Measurements from ENCODE around the gene MYCT1. TPM values are rescaled to one million over a fixed set of nuclear protein-coding genes. Genes with fewer than 3 reads are reported as not detected.

The MYCT1 gene
- total RNA-seq, 1 experiment from 2014 or later = 0.17 TPM

GRCh38 chr6:152700427-152700826 is 2.7 kb downstream of the MYCT1 start:
- Histone ChIP-seq H3K27me3 (ENCODE audit: insufficient read depth, low read length) (no peaks in the 10 kb centered on the region), H3T11ph (ENCODE audit: low read length) (no peak overlapping the region), H3K23ac (ENCODE audit: insufficient read length, low read depth, low read length) (no peak overlapping the region), H4K91ac (ENCODE audit: insufficient read length, low read depth, low read length) (no peak overlapping the region), H2BK12ac (ENCODE audit: insufficient read length, low read depth, low read length) (no peak overlapping the region), H3K4ac (ENCODE audit: low read depth, low read length) (no peak overlapping the region), H3K23me2 (ENCODE audit: insufficient read length, low read depth, low read length, poor library complexity, severe bottlenecking) (no peaks in the 10 kb centered on the region), H3K4me2 (ENCODE audit: insufficient read depth, insufficient read length, low read length) (no peak overlapping the region), H4K20me1 (ENCODE audit: control insufficient read depth, insufficient read depth, insufficient read length) (no peaks in the 10 kb centered on the region), H3K9me3 (ENCODE audit: control insufficient read depth, low read depth, low read length) (no peaks in the 10 kb centered on the region), H3K79me1 (ENCODE audit: insufficient read depth, low read depth, low read length, poor library complexity, severe bottlenecking) (no peaks in the 10 kb centered on the region), H4K8ac (replicated peaks; ENCODE audit: insufficient read length, low read depth, low read length) (no peak overlapping the region), H2BK20ac (ENCODE audit: low read depth, low read length, poor library complexity, severe bottlenecking) (no peak overlapping the region), H2BK15ac (ENCODE audit: low read depth, low read length) (no peak overlapping the region), H4K5ac (ENCODE audit: insufficient read length, low read depth, low read length) (no peak overlapping the region), H3K14ac (ENCODE audit: insufficient read depth, low read length) (no peak overlapping the region), H3K4me1 (ENCODE audit: insufficient read depth, low read length) (no peaks in the 10 kb centered on the region), H2AK5ac (ENCODE audit: insufficient read length, low read length) (no peak overlapping the region), H3K9ac (ENCODE audit: extremely low read depth, insufficient read length, low read length) (no peak overlapping the region), H3K18ac (ENCODE audit: insufficient read length, low read depth, low read length) (no peak overlapping the region), H2BK120ac (ENCODE audit: low read depth, low read length, poor library complexity, severe bottlenecking) (no peak overlapping the region), H3K27ac (ENCODE audit: insufficient read length, low read depth, low read length) (no peak overlapping the region), H3K79me2 (ENCODE audit: insufficient read depth, low read length) (no peaks in the 10 kb centered on the region), H3K56ac (ENCODE audit: insufficient read length, low read depth, low read length) (no peak overlapping the region), H2AFZ (ENCODE audit: low read length) (no peak overlapping the region), H2BK5ac (ENCODE audit: insufficient read length, low read length) (no peak overlapping the region)
- H3K9me3 Mint-ChIP-seq = no peaks in the 10 kb centered on the region
- peaks cover 0 to 11% of the 10 kb centered on the region in 2 experiments; a peak in 1 of 4 replicates for H3K4me1 Mint-ChIP-seq
- no peak for DNase-seq
- H3K36me3 Mint-ChIP-seq (ENCODE audit: insufficient read depth in 1 of 3, low read depth in 3 of 3) = no peaks in the 10 kb centered on the region
- TF ChIP-seq CTCF (conservative IDR thresholded peaks at IDR 0.05) = no peak
- H3K27me3 Mint-ChIP-seq (ENCODE audit: low read depth) = no peaks in the 10 kb centered on the region
- H3K4me3 Mint-ChIP-seq = no peak overlapping the region
- H3K27ac Mint-ChIP-seq = no peak overlapping the region
- no CpG with 5 or more reads among the region's 5 CpGs for WGBS (ENCODE audit: extremely low coverage, insufficient read length, low lambda C conversion rate)
